Measurements from ENCODE around the gene EGF. TPM values are rescaled to one million over a fixed set of nuclear protein-coding genes. Genes with fewer than 3 reads are reported as not detected.

The EGF gene
- total RNA-seq, 1 experiment from 2014 or later = 26.7 TPM

GRCh38 chr4:110055158-110055768 is 142.6 kb downstream of the EGF start:
- peak; percentile 26 for DNase-seq (ENCODE audit: low spot score)

DNA sequence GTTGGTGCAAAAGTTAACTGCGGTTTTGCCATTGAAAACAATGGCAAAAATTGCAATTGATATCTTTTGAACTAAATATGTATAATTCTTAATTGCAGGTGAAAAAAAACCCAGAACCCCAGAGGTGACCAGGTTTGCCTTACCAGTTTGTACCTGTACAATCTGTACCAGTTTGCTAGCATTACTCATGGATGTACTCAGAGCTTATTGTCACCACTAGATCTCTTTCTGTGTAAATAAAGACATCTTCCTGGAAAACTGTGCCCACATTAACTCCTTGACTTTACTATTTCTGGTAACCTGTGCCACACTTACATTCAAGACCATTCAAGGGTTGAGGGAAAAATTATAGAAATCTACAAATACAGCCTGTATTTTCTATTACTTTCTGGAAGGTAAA is 146.0 kb downstream of the EGF start:
- intact Hi-C loops (cut with micrococcal nuclease; ENCODE audit: unreplicated experiment) = no loop called here
- no peaks in the 10 kb centered on the region for H3K27me3 ChIP-seq (replicated peaks; ENCODE audit: insufficient read depth, low read depth, low read length, poor library complexity)
- TF ChIP-seq EZH2 (IDR thresholded peaks at IDR 0.05; ENCODE audit: borderline replicate concordance, low read depth, low read length, poor library complexity, severe bottlenecking) (no peak), CTCF (conservative IDR thresholded peaks at IDR 0.05; ENCODE audit: low read depth, low read length) (no peak)

More at GRCh38 chr4:110055158-110055768, 142.6 kb downstream of the EGF start:
- Histone ChIP-seq H3K36me3 (ENCODE audit: insufficient read depth, low read length, poor library complexity, severe bottlenecking) (no peaks in the 10 kb centered on the region), H3K4me1 (ENCODE audit: insufficient read depth, low read length, poor library complexity, severe bottlenecking) (peaks cover 13% of the 10 kb centered on the region), H3K27me3 (replicated peaks; ENCODE audit: insufficient read depth, low read depth, low read length, poor library complexity) (no peaks in the 10 kb centered on the region), H3K27ac (ENCODE audit: low read depth, low read length, poor library complexity, severe bottlenecking) (no peak overlapping the region), H3K9me3 (ENCODE audit: low read depth, low read length, poor library complexity, severe bottlenecking) (no peaks in the 10 kb centered on the region), H3K4me3 (ENCODE audit: low read depth, low read length, poor library complexity, severe bottlenecking) (no peak overlapping the region)
- intact Hi-C loops (cut with micrococcal nuclease; ENCODE audit: unreplicated experiment) = no loop called here
- ChIA-PET CTCF (no interaction called here), POLR2A (ENCODE audit: low non-redundant PET) (interaction anchor here (0.5 kb wide), 1 partner anchor 71 kb away, joined by 3 read pairs; no protein-coding TSS in a partner anchor)
- no peak for TF ChIP-seq EZH2 (IDR thresholded peaks at IDR 0.05; ENCODE audit: borderline replicate concordance, low read depth, low read length, poor library complexity, severe bottlenecking)
- TF ChIP-seq CTCF (conservative IDR thresholded peaks at IDR 0.05; ENCODE audit: low read depth, low read length) = no peak
- no TSS peak for BruUV-seq (replicated peaks)

DNA sequence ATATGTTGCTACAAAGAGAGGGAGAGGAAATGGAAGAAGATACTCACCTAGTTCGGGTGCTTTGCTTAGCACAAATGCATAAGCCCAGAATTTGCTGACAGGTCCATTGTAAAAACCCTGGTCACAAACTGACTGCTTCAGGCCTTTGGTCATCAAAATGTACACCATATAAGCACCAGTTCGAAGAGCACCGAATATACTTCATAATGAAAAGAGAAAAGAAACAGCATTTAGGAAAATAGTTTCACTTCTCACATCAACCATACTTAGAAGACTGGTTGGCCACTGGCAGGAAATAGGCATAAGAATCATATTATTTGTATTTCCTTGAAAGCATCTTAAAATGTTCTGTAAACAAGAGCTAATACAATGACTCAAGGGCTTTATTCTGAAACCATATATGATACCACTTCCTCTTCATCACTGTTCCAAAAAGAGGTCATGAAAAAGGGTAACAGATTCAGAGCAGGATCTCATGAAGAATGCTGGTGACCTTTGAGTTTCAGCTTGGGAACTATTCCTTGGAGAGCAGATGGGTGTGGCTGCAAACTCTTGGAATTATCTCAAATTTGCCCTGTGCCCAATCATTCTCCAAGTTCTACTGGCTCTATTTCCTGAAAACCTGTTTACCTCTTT is 147.0 kb downstream of the EGF start:
- no peak for DNase-seq (ENCODE audit: low spot score)
- peaks cover 14% of the 10 kb centered on the region for H3K4me1 ChIP-seq (ENCODE audit: insufficient read depth, low read length, poor library complexity, severe bottlenecking)
- ChIA-PET POLR2A (ENCODE audit: low non-redundant PET) (no interaction called here), CTCF (no interaction called here)
- no peaks in the 10 kb centered on the region for H3K36me3 ChIP-seq (ENCODE audit: insufficient read depth, low read length, poor library complexity, severe bottlenecking)
- H3K4me3 ChIP-seq (ENCODE audit: low read depth, low read length, poor library complexity, severe bottlenecking) = no peak overlapping the region
- intact Hi-C loops (cut with micrococcal nuclease; ENCODE audit: unreplicated experiment) = no loop called here
- TF ChIP-seq EZH2 (IDR thresholded peaks at IDR 0.05; ENCODE audit: borderline replicate concordance, low read depth, low read length, poor library complexity, severe bottlenecking) = no peak
- no peak for TF ChIP-seq CTCF (conservative IDR thresholded peaks at IDR 0.05; ENCODE audit: low read depth, low read length)
- H3K9me3 ChIP-seq (ENCODE audit: low read depth, low read length, poor library complexity, severe bottlenecking) = no peaks in the 10 kb centered on the region
- no peak overlapping the region for H3K27ac ChIP-seq (ENCODE audit: low read depth, low read length, poor library complexity, severe bottlenecking)
- H3K27me3 ChIP-seq (replicated peaks; ENCODE audit: insufficient read depth, low read depth, low read length, poor library complexity) = no peaks in the 10 kb centered on the region
- BruUV-seq (replicated peaks) = no TSS peak

More for the DNA sequence above, 146.0 kb downstream of the EGF start:
- CTCF ChIA-PET = no interaction called here
- no peak for DNase-seq (ENCODE audit: low spot score)
- no peak overlapping the region for H3K4me3 ChIP-seq (ENCODE audit: low read depth, low read length, poor library complexity, severe bottlenecking)
- BruUV-seq (replicated peaks) = no TSS peak
- H3K27ac ChIP-seq (ENCODE audit: low read depth, low read length, poor library complexity, severe bottlenecking) = no peak overlapping the region
- H3K4me1 ChIP-seq (ENCODE audit: insufficient read depth, low read length, poor library complexity, severe bottlenecking) = peaks cover 14% of the 10 kb centered on the region
- H3K9me3 ChIP-seq (ENCODE audit: low read depth, low read length, poor library complexity, severe bottlenecking) = no peaks in the 10 kb centered on the region
- H3K36me3 ChIP-seq (ENCODE audit: insufficient read depth, low read length, poor library complexity, severe bottlenecking) = no peaks in the 10 kb centered on the region
- POLR2A ChIA-PET (ENCODE audit: low non-redundant PET) = no interaction called here

Data from A673 (cell line).